GM19238 (cell line): Measurements from ENCODE around the gene PLN.

Experiments
- DNase-seq: peaks from one replicate; pipeline ENCODE4 v3.0.0; 2011; ENCODE audit warnings: low spot score; ENCODE audit not compliant: insufficient read length

Gene PLN

GRCh38 chr6:118548136-118548535, at the start of gene PLN:
Gene PLN, plus strand, starts transcription at chr6:118548296. Its CDS starts 10,626 bp downstream, at chr6:118558922.
- no peak for DNase-seq

DNA sequence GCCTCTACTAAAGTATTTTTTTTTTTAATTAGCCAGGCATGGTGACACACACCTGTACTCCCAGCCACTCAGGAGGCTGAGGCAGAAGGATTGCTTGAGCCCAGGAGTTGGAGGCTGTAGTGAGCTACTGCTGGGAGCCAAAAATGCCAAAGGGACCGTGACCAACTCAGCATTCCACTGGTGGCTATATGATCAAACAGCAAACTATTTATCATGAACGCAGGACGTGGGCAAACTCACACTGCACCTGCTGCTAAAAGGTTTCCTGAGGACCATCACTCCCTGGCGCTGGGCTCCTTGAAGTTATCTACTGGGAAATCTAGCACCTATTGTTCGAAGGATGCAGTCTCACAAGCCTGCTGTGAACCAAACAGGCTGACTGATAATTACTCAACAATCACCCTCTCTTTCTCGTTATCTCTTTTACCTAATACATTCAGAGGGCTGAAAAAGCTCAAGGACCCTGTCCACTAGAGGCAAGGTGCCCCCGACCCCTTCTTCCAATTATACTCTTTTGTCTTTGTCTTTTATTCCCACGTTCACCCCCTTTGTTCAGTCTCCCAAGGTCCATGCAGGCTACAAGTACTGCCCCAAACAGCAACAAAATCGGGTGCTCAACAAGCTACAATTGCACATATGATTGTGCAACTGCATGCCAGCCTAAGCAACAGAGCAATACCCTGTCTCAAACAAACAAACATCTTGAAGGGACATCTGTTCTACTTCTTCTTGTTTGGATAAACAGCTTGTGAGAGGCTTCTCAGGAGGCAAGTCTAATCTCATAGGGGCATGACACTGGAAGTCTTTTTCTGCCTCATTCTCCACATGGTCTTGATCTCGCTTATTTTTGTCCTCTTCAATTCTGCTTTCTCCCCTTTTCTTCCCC, 47.7 kb upstream of the PLN start:
- DNase-seq = no peak

DNA sequence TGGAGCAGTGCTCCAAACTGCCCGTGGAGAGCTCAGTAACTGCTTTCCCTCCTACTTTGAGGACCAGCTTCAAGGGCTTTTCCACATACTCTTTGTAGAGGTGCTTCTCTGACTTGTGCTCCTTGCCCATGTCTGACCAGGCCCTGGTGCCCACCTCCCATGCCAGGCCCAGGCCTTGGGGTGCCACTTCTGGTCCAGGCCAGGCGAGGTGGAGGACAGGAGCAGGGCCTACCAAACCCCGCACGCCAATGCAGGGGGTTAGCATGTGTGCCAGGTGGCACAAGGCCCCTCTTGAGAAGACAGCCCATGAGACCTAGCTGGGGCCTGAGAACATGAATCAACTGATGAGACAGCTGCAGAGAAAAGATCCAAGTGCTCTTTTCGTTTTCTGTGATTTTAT, 47.0 kb upstream of the PLN start:
- no peak for DNase-seq

DNA sequence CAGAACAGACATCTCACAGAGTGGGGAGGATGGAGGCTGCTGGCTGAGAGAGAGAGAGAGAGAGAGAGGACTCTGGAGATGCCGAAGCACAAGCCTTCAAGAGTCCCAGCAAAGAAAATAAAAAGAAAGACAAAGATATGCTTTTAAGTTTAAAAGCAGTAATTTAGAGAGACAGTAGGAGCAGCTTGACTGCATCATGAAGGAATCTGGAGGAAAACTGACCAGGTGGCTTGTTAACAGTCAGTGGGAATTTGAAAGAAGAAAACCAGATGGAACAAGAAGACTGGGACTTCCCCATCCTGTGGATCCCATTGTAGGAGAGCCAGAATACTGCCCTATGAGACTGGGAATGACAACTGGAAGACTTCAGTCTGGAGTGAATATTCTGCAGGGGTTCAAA, 46.3 kb upstream of the PLN start:
- no peak for DNase-seq

GRCh38 chr6:118502169-118502568, 45.9 kb upstream of the PLN start:
- no peak for DNase-seq

DNA sequence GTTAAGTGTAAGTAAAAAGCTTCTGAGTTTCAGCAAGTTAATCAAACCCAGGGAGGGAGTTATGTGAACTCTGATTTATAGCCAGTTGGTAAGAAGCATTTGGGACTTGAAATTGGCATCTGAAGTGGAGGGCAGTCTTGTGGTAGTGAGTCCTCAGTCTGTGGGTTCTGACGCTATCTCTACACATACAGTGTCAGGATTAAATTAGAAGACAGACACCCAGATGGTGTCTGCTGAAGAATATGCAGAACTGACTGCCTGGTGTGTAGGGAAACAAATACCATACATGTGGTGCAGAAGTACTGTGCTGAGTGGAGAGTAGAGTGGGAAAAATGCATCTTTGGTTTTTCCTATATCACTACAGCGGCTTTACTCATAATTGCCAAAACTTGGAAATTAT, 43.5 kb upstream of the PLN start:
- DNase-seq = no peak

DNA sequence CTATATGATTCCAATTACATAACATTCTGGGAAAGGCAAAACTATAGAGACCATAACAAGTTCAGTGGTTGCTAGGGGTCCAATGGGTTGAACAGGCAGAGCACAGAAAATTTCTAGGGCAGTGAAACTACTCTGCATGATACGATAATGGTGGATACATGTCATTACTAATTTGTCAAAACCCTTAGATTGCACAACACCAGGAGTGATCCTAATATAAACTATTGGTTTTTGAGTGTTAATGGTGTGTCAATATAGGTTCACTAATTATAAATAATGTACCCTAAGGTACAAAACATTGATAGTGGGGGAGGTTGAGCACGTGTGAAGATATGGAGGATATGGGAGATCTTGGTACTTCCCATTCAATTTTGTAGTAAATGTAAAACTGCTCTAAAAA, 42.4 kb upstream of the PLN start:
- DNase-seq = no peak

- DNase-seq = no peak
Measured at GRCh38 chr6:118506071-118506638, 41.9 kb upstream of the PLN start.

GRCh38 chr6:118507636-118508035, 40.5 kb upstream of the PLN start:
- no peak for DNase-seq

- DNase-seq = no peak
Measured at GRCh38 chr6:118509009-118509617, 39.0 kb upstream of the PLN start.

DNA sequence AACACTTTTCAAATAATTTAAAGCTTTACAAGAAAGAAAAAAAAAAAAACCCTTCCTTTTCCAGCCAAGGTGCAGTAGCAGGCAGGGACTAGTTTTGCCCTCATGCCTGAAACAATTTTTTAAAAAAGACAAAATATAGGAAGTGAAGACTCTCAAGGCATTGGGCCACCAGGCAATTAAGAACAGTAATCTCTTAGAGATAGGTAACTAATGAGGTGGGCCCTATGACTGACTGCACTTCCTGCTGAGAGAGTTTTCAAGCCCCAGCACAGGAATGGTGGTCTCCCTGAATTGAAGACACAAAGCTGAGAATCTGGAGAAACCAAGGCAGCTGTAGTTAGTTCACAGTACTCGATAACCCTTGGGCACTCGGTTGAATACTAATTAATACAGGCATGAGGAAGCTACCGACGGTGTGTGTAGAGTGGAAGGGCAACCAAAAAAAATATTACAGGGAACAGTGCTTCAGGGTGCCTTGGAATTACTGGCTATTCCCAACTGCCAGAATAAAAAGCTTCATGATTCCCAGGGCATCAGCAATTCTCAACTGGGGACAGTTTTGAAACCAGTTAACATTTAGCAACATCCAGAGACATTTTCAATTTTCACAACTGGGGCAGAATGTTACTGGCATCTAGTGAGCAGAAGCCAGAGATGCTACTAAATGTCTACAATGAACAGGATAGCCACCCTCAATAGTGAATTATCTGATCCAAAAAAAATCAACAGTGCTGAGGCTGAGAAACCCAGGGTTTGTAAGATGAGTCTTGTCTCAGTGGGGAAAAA, 36.0 kb upstream of the PLN start:
- DNase-seq = no peak

- no peak for DNase-seq
Measured at GRCh38 chr6:118514689-118515088, 33.4 kb upstream of the PLN start.

DNA sequence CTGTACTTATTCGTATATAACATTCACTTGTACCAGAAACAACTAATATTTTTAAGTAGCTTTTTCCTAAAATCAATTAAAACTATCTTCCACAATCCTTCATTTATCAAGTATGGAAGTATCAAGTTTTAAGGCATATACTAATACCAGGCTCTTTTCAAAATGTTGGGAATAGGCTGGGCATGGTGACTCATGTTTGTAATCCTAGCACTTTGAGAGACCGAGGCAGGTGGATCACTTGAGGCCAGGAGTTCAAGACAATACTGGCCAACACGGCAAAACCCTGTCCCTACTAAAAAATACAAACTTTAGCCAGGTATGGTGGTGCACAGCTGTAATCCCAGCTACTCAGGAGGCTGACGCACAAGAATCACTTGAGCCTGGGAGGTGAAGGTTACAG, 25.7 kb upstream of the PLN start:
- DNase-seq = no peak

- no peak for DNase-seq
Measured at GRCh38 chr6:118523216-118523615, 24.9 kb upstream of the PLN start.

DNA sequence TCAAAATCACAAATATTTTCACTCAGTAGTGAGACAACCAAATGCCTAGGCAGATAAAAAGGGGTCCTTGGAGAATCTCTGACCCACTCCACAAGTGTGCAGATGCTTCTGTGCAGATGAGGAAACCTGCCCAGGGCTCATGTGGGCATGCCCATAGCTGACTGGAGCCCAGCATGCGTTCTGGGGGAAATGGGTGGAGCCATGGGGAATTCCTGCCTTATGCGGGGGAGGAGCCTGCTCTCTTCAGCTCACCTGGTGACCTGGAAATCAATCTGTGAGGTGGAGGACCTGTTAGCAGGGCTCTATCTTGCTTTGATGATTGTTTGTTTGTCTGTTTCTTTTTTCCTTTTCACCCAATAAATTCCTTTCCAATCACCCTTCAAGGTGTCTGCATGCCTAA, 23.4 kb upstream of the PLN start:
- no peak for DNase-seq

GRCh38 chr6:118525913-118526780, 21.9 kb upstream of the PLN start:
- no peak for DNase-seq

- no peak for DNase-seq
Measured at GRCh38 chr6:118528129-118528528, 20.0 kb upstream of the PLN start.

DNA sequence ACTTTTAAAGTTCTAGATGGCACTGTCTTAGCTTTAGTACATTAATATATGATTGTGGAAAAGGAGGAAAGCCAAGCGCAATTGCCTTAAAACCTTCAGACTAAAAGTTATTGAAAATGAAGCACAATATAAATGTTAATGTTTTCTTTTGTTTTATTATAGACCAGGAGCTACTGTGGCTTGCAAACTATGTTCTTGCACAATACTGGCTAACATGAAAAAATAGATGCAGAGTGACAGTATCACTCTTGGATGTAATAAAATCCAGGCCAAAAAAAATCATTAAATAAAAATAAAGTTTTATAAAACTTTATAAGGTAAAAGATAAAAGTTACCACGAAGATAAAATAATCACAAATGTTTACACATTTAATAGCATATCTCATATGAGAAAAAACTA, 18.3 kb upstream of the PLN start:
- DNase-seq = no peak

DNA sequence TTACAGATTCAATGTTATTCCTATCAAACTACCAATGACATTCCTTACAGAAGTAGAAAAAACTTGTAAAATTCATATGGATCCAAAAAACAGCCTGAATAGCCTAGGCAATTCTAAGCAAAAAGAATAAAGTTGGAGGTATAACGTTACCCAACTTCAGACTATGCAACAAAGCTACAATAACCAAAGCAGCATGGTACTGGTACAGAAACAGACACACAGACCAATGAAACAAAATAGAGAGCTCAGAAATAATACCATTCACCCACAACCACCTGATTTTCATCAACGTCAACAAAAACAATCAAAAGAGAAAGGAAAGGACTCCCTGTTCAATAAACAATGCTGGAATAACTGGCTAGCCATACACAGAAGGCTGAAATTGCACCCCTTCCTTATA, 17.2 kb upstream of the PLN start:
- no peak for DNase-seq

DNA sequence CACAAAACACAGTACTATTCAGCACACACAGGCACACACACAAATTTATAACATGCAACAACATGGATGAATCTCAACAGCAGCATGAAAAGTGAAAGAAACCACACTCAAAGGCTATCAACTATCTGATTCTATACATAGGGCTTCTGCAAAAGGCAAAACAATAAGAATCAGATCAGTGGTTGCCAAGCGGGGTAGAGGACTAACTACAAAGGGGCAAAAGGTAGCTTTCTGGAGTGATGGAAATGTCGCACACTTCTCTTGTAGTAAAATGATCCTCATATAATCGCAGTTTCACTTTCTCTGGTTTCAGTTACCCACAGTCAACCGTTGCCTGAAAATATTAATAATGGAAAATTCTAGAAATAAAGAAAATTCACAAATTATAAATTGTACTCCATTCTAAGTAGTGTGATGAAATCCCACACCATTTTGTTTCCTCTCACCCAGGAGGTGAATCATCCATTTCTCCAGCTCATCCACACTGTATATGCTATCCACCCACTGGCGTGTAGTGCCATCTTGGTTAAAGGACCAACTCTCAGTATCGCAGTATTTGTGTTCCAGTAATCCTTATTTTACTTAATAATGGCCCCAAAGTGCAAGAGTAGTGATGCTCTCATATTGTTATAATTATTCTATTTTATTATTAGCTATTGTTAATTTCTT, 12.8 kb upstream of the PLN start:
- no peak for DNase-seq
